Vagina (tissue), 2 donors: ENCODE results near the gene MALRD1. TPM values are rescaled to one million over a fixed set of nuclear protein-coding genes. Genes with fewer than 3 reads are reported as not detected.

Source experiments
- DNase-seq, 2 donors: peaks; one replicate each; pipeline ENCODE4 v3.0.0-alpha.2; 2017; ENCODE audit errors: extremely low spot score in 2 of 2
- H3K27ac ChIP-seq: fragments of 200-600 bp; sonication (generic); one replicate; pipeline ENCODE4 v1.5.1; 2019
- H3K27me3 ChIP-seq: fragments of 200-600 bp; sonication (generic); one replicate; pipeline ENCODE4 v1.5.1; 2019
- H3K36me3 ChIP-seq, 2 donors: fragments of 200-600 bp; sonication (generic); one replicate each; pipeline ENCODE4 v1.5.1; 2017 to 2019
- H3K4me1 ChIP-seq: fragments of 200-600 bp; sonication (generic); one replicate; pipeline ENCODE4 v1.5.1; 2019
- H3K4me3 ChIP-seq, 2 donors: fragments of 200-600 bp; sonication (generic); 1 replicate in 1 of 2; 2 replicates in 1 of 2; pipeline ENCODE4 v1.5.1; 2016 to 2019
- H3K9me3 ChIP-seq: fragments of 200-600 bp; sonication (generic); one replicate; pipeline ENCODE4 v1.5.1; 2019
- CTCF ChIP-seq, 3 experiments: fragments of 450-650 bp in 2 of 3; fragments of 200-600 bp in 1 of 3; sonication (generic) in 1 of 3; IDR thresholded peaks; one replicate each; pipeline ENCODE4 v1.5.1; 2017 to 2019; ENCODE audit warnings: antibody characterized with exemption in 3 of 3, mild to moderate bottlenecking in 2 of 3, moderate library complexity in 2 of 3
- POLR2A ChIP-seq, 2 donors: fragments of 450-650 bp; IDR thresholded peaks; one replicate each; pipeline ENCODE4 v1.6.1; 2017; ENCODE audit warnings: antibody characterized with exemption in 2 of 2, mild to moderate bottlenecking in 2 of 2, moderate library complexity in 2 of 2
- POLR2AphosphoS5 ChIP-seq, 2 donors: sonication (generic); formaldehyde crosslinking; IDR thresholded peaks; one replicate each; pipeline ENCODE4 v1.9.0; 2017; ENCODE audit warnings: antibody characterized with exemption in 2 of 2, mild to moderate bottlenecking in 2 of 2, low read depth in 1 of 2; ENCODE audit not compliant: insufficient read depth in 1 of 2
- intact Hi-C: fragments of 100-400 bp; cut with DNase I; formaldehyde crosslinking; loops from one replicate; pipeline ENCODE4 v1.15.1; 2023
- total RNA-seq: library from RNA; depleted of rRNA; stranded (reverse); fragments of >200 nt; gene quantifications from one replicate; pipeline ENCODE4 v1.2.3, GENCODE V29; 2016

Gene MALRD1
- total RNA-seq, 1 donor from 2014 or later = 2.0 TPM

DNA sequence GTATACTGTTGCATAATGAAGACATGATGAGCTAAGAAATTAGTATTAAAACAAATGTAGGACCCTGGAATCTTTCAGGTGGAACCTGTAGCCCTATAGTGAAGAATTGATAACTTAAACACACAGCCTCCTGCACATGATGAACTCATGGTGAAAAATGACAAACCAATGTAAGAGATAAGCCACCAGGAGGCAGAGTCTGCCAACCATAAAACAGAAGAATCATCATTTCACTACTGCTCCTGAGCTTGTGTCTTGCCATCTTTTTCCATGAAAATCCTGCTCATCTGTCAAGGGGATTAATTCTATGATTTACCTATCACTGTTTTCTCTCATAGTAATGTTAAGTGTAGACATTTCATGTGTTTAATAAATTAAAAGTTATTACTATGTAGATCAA, 363.9 kb downstream of the MALRD1 start:
- Histone ChIP-seq H3K4me1 (no peaks in the 10 kb centered on the region), H3K27me3 (no peaks in the 10 kb centered on the region), H3K4me3 (no peak overlapping the region), H3K36me3 (no peaks in the 10 kb centered on the region), H3K27ac (no peak overlapping the region), H3K9me3 (no peaks in the 10 kb centered on the region)
- intact Hi-C loops = no loop called here
- no peak for DNase-seq
- TF ChIP-seq CTCF (IDR thresholded peaks at IDR 0.05) (peak in 1 of 3 experiments; percentile 45), POLR2AphosphoS5 (IDR thresholded peaks at IDR 0.05; ENCODE audit: insufficient read depth in 1 of 2, low read depth in 1 of 2) (no peak), POLR2A (IDR thresholded peaks at IDR 0.05) (no peak)

DNA sequence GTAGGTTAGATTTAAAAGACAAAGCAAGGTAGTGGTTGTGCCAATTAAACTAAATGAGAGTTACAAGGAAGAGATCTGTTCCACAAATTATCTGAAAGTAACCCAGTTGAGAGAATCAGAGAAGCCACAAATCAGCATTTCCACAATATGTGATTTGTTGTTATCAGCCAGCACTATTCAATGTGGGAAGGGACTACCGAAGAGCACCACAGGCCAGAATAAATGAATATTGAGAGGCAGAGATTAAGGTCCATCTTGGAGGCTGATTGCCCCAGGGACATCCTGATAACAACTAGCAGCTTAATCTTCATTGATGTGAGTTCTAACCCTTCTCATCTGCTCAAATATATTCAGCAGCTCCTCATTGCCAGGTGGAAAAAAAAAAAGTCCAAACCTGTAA, 367.6 kb downstream of the MALRD1 start:
- Histone ChIP-seq H3K4me3 (no peak overlapping the region), H3K4me1 (no peaks in the 10 kb centered on the region), H3K27me3 (no peaks in the 10 kb centered on the region), H3K27ac (no peak overlapping the region), H3K36me3 (no peaks in the 10 kb centered on the region), H3K9me3 (no peaks in the 10 kb centered on the region)
- no peak for DNase-seq
- intact Hi-C loops = no loop called here
- TF ChIP-seq POLR2AphosphoS5 (IDR thresholded peaks at IDR 0.05; ENCODE audit: insufficient read depth in 1 of 2, low read depth in 1 of 2) (no peak), CTCF (IDR thresholded peaks at IDR 0.05) (no peak), POLR2A (IDR thresholded peaks at IDR 0.05) (no peak)

GRCh38 chr10:19417740-19418139, 369.1 kb downstream of the MALRD1 start:
- TF ChIP-seq POLR2AphosphoS5 (IDR thresholded peaks at IDR 0.05; ENCODE audit: insufficient read depth in 1 of 2, low read depth in 1 of 2) (no peak), CTCF (IDR thresholded peaks at IDR 0.05) (no peak), POLR2A (IDR thresholded peaks at IDR 0.05) (no peak)
- Histone ChIP-seq H3K4me3 (no peak overlapping the region), H3K36me3 (no peaks in the 10 kb centered on the region), H3K9me3 (no peaks in the 10 kb centered on the region), H3K27me3 (no peaks in the 10 kb centered on the region), H3K27ac (no peak overlapping the region), H3K4me1 (no peaks in the 10 kb centered on the region)
- no peak for DNase-seq
- intact Hi-C loops = no loop called here

GRCh38 chr10:19421674-19422073, 373.1 kb downstream of the MALRD1 start:
- no peak for DNase-seq
- no peak overlapping the region for H3K4me3 ChIP-seq
- H3K27ac ChIP-seq = no peak overlapping the region
- no peaks in the 10 kb centered on the region for H3K4me1 ChIP-seq
- H3K9me3 ChIP-seq = no peaks in the 10 kb centered on the region
- H3K27me3 ChIP-seq = no peaks in the 10 kb centered on the region
- intact Hi-C loops = no loop called here
- H3K36me3 ChIP-seq = no peaks in the 10 kb centered on the region
- TF ChIP-seq POLR2AphosphoS5 (IDR thresholded peaks at IDR 0.05; ENCODE audit: insufficient read depth in 1 of 2, low read depth in 1 of 2) (no peak), POLR2A (IDR thresholded peaks at IDR 0.05) (no peak), CTCF (IDR thresholded peaks at IDR 0.05) (no peak)

- DNase-seq = no peak
- Histone ChIP-seq H3K27me3 (no peaks in the 10 kb centered on the region), H3K36me3 (no peaks in the 10 kb centered on the region), H3K4me3 (no peak overlapping the region), H3K9me3 (no peaks in the 10 kb centered on the region), H3K27ac (no peak overlapping the region), H3K4me1 (no peaks in the 10 kb centered on the region)
- intact Hi-C loops = no loop called here
- TF ChIP-seq POLR2AphosphoS5 (IDR thresholded peaks at IDR 0.05; ENCODE audit: insufficient read depth in 1 of 2, low read depth in 1 of 2) (no peak), CTCF (IDR thresholded peaks at IDR 0.05) (no peak), POLR2A (IDR thresholded peaks at IDR 0.05) (no peak)
Observed at GRCh38 chr10:19426034-19426433, 377.4 kb downstream of the MALRD1 start.
